ENCODE measurements around the gene IGBP1. TPM values are rescaled to one million over a fixed set of nuclear protein-coding genes. Genes with fewer than 3 reads are reported as not detected.
"Not testable (repeated sequence)": the region's sequence is repeated elsewhere in the genome, so short reads cannot be mapped to it uniquely, and the experiment has no call there.

The IGBP1 gene
- total RNA-seq, 1 donor = 85.0 TPM

GRCh38 chrX:70196961-70197720 is 63.9 kb downstream of the IGBP1 start:
- Histone ChIP-seq H3K4me2 (ENCODE audit: insufficient read depth, low read length) (peak overlapping the region; percentile 30), H3K79me2 (ENCODE audit: insufficient read depth, low read length) (no peaks in the 10 kb centered on the region), H3K36me3 (ENCODE audit: insufficient read depth, low read length) (no peaks in the 10 kb centered on the region), H2AFZ (ENCODE audit: low read length) (no peak overlapping the region), H3K4me1 (ENCODE audit: insufficient read depth, low read length) (no peaks in the 10 kb centered on the region), H4K20me1 (ENCODE audit: insufficient read depth, low read length) (no peaks in the 10 kb centered on the region), H3K4me3 (ENCODE audit: insufficient read depth, low read length) (no peak overlapping the region), H3K27ac (ENCODE audit: low read depth, low read length) (no peak overlapping the region), H3K9me3 (ENCODE audit: low read depth, low read length) (no peaks in the 10 kb centered on the region), H3K27me3 (ENCODE audit: insufficient read depth, low read length) (peaks cover 14% of the 10 kb centered on the region)
- TF ChIP-seq CTCF (IDR thresholded peaks at IDR 0.05; ENCODE audit: extremely low read depth, low read depth, low read length) = peak; percentile 74
- peak; percentile 82 for DNase-seq (ENCODE audit: insufficient read length, low spot score, missing footprints)

GRCh38 chrX:70201732-70202131 is 68.5 kb downstream of the IGBP1 start:
- TF ChIP-seq CTCF (IDR thresholded peaks at IDR 0.05; ENCODE audit: extremely low read depth, low read depth, low read length) = no peak
- Histone ChIP-seq H3K36me3 (ENCODE audit: insufficient read depth, low read length) (no peaks in the 10 kb centered on the region), H3K27me3 (ENCODE audit: insufficient read depth, low read length) (peaks cover 23% of the 10 kb centered on the region), H4K20me1 (ENCODE audit: insufficient read depth, low read length) (no peaks in the 10 kb centered on the region), H3K79me2 (ENCODE audit: insufficient read depth, low read length) (no peaks in the 10 kb centered on the region), H3K4me1 (ENCODE audit: insufficient read depth, low read length) (no peaks in the 10 kb centered on the region), H3K4me2 (ENCODE audit: insufficient read depth, low read length) (no peak overlapping the region), H3K9me3 (ENCODE audit: low read depth, low read length) (no peaks in the 10 kb centered on the region), H3K27ac (ENCODE audit: low read depth, low read length) (no peak overlapping the region), H2AFZ (ENCODE audit: low read length) (no peak overlapping the region), H3K4me3 (ENCODE audit: insufficient read depth, low read length) (no peak overlapping the region)
- no peak for DNase-seq (ENCODE audit: insufficient read length, low spot score, missing footprints)

- DNase-seq (ENCODE audit: insufficient read length, low spot score, missing footprints) = no peak
- Histone ChIP-seq H3K36me3 (ENCODE audit: insufficient read depth, low read length) (no peaks in the 10 kb centered on the region), H3K27ac (ENCODE audit: low read depth, low read length) (no peak overlapping the region), H4K20me1 (ENCODE audit: insufficient read depth, low read length) (no peaks in the 10 kb centered on the region), H3K4me2 (ENCODE audit: insufficient read depth, low read length) (no peak overlapping the region), H3K79me2 (ENCODE audit: insufficient read depth, low read length) (no peaks in the 10 kb centered on the region), H3K4me1 (ENCODE audit: insufficient read depth, low read length) (no peaks in the 10 kb centered on the region), H3K9me3 (ENCODE audit: low read depth, low read length) (no peaks in the 10 kb centered on the region), H3K4me3 (ENCODE audit: insufficient read depth, low read length) (no peak overlapping the region), H2AFZ (ENCODE audit: low read length) (no peak overlapping the region), H3K27me3 (ENCODE audit: insufficient read depth, low read length) (peaks cover 9% of the 10 kb centered on the region)
- no peak for TF ChIP-seq CTCF (IDR thresholded peaks at IDR 0.05; ENCODE audit: extremely low read depth, low read depth, low read length)
Measured at GRCh38 chrX:70208479-70208878, 75.2 kb downstream of the IGBP1 start.

- not testable (repeated sequence) for H3K4me3 ChIP-seq (ENCODE audit: insufficient read depth, low read length); DNase-seq (ENCODE audit: insufficient read length, low spot score, missing footprints); H3K9me3 ChIP-seq (ENCODE audit: low read depth, low read length); H2AFZ ChIP-seq (ENCODE audit: low read length); H3K36me3 ChIP-seq (ENCODE audit: insufficient read depth, low read length); H3K27me3 ChIP-seq (ENCODE audit: insufficient read depth, low read length); H4K20me1 ChIP-seq (ENCODE audit: insufficient read depth, low read length); H3K79me2 ChIP-seq (ENCODE audit: insufficient read depth, low read length); H3K27ac ChIP-seq (ENCODE audit: low read depth, low read length); H3K4me1 ChIP-seq (ENCODE audit: insufficient read depth, low read length); H3K4me2 ChIP-seq (ENCODE audit: insufficient read depth, low read length)
Measured at GRCh38 chrX:70209570-70209969, 76.3 kb downstream of the IGBP1 start.

Other genes starting within 250 kb of the IGBP1 start
- not detected in 2 replicates for gene AWAT2, start 83.5 kb upstream of the IGBP1 start, total RNA-seq
- gene OTUD6A, start 71.0 kb upstream of the IGBP1 start, total RNA-seq = not detected in 2 replicates
- not detected in 2 replicates for gene DGAT2L6, start 44.0 kb downstream of the IGBP1 start, total RNA-seq
- not detected in 2 replicates for gene AWAT1, start 101.2 kb downstream of the IGBP1 start, total RNA-seq
- under 0.01 and 0.29 TPM in 2 replicates for gene P2RY4, start 126.8 kb downstream of the IGBP1 start, total RNA-seq
- gene ARR3, start 134.9 kb downstream of the IGBP1 start, total RNA-seq = not detected in 2 replicates
- not detected in 2 replicates for gene RAB41, start 148.7 kb downstream of the IGBP1 start, total RNA-seq
- 43.4 and 55.4 TPM in 2 replicates for gene PDZD11, start 156.5 kb downstream of the IGBP1 start, total RNA-seq
- gene KIF4A, start 156.7 kb downstream of the IGBP1 start, total RNA-seq = 2.1 and 2.2 TPM in 2 replicates